GM18951 (cell line): ENCODE data around the gene NOL9.
"Not testable (repeated sequence)": the region's sequence is repeated elsewhere in the genome, so short reads cannot be mapped to it uniquely, and the experiment has no call there.

Experiments used
- POLR2A ChIP-seq: IDR thresholded peaks from 4 replicates; pipeline ENCODE4 v1.6.1; 2011; ENCODE audit warnings: mild to moderate bottlenecking; ENCODE audit not compliant: insufficient read length, insufficient read depth; ENCODE audit errors: extremely low read depth
- in situ Hi-C: fragments of 300-500 bp; cut with MboI; formaldehyde crosslinking; loops from one replicate; pipeline ENCODE4 v1.12.0; 2022; ENCODE audit warnings: low sequenced_read_pairs, mixed read lengths, inconsistent platforms; ENCODE audit not compliant: unreplicated experiment

NOL9 gene

GRCh38 chr1:6572653-6573383 is 18.5 kb upstream of the NOL9 start:
- in situ Hi-C loops, result no loop called here
- TF ChIP-seq POLR2A, result no peak

- TF ChIP-seq POLR2A, result no peak
- in situ Hi-C loops, result no loop called here
These were observed 16.7 kb upstream of the NOL9 start for GRCh38 chr1:6570987-6571386.

- no peak for TF ChIP-seq POLR2A
- in situ Hi-C loops, result no loop called here
These were observed 15.8 kb upstream of the NOL9 start for GRCh38 chr1:6570100-6570499.

- in situ Hi-C loops, result no loop called here
- TF ChIP-seq POLR2A, result no peak
These were observed 14.7 kb upstream of the NOL9 start for GRCh38 chr1:6569033-6569432.

GRCh38 chr1:6560267-6560666 is 6.0 kb upstream of the NOL9 start:
- no peak for TF ChIP-seq POLR2A
- in situ Hi-C loops, result no loop called here

GRCh38 chr1:6559161-6559560 is 4.8 kb upstream of the NOL9 start:
- in situ Hi-C loops, result not testable (repeated sequence)

GRCh38 chr1:6557597-6557996 is 3.3 kb upstream of the NOL9 start:
- no peak for TF ChIP-seq POLR2A
- in situ Hi-C loops, result no loop called here

GRCh38 chr1:6554907-6555778 is 830 bp upstream of the NOL9 start, which contains the start of gene TAS1R1:
TAS1R1 (plus strand) TSS chr1:6555307; CDS start chr1:6555374, 67 bp downstream.
- in situ Hi-C loops, result no loop called here

GRCh38 chr1:6547301-6547700 is 7.0 kb downstream of the NOL9 start:
- TF ChIP-seq POLR2A, result no peak
- in situ Hi-C loops, result no loop called here

More at GRCh38 chr1:6554907-6555778, 830 bp upstream of the NOL9 start, which contains the start of gene TAS1R1:
- TF ChIP-seq POLR2A, result no peak

- no peak for TF ChIP-seq POLR2A
- in situ Hi-C loops, result no loop called here
These were observed 8.0 kb downstream of the NOL9 start for GRCh38 chr1:6546326-6546725.

GRCh38 chr1:6545276-6546112 is 8.8 kb downstream of the NOL9 start:
- no peak for TF ChIP-seq POLR2A
- in situ Hi-C loops, result no loop called here

GRCh38 chr1:6544831-6545230 is 9.5 kb downstream of the NOL9 start:
- TF ChIP-seq POLR2A, result no peak
- in situ Hi-C loops, result no loop called here

- in situ Hi-C loops, result no loop called here
- no peak for TF ChIP-seq POLR2A
These were observed 15.4 kb downstream of the NOL9 start for GRCh38 chr1:6538956-6539355.
